GM21528 (cell line): ENCODE data around the gene CNNM2.
"Not testable (repeated sequence)": the region's sequence is repeated elsewhere in the genome, so short reads cannot be mapped to it uniquely, and the experiment has no call there.

Source experiments
- ATAC-seq: cut with Tn5 transposase; IDR thresholded peaks from one replicate; pipeline ENCODE4 v1.9.1; 2021; ENCODE audit warnings: mild to moderate bottlenecking, moderate library complexity; ENCODE audit not compliant: unreplicated experiment, low FRiP score

CNNM2 gene

GRCh38 chr10:102923601-102924000, 5.5 kb downstream of the CNNM2 start:
- ATAC-seq, result no peak

- no peak for ATAC-seq
Measured at GRCh38 chr10:102926842-102927241, 8.7 kb downstream of the CNNM2 start.

GRCh38 chr10:102927311-102928010, 9.4 kb downstream of the CNNM2 start:
- ATAC-seq, result no peak

- not testable (repeated sequence) for ATAC-seq
Measured at GRCh38 chr10:102928442-102928841, 10.3 kb downstream of the CNNM2 start.

GRCh38 chr10:102930720-102931119, 12.6 kb downstream of the CNNM2 start:
- no peak for ATAC-seq

- no peak for ATAC-seq
Measured at GRCh38 chr10:102931643-102932042, 13.5 kb downstream of the CNNM2 start.

GRCh38 chr10:102935505-102935904, 17.4 kb downstream of the CNNM2 start:
- ATAC-seq, result no peak

GRCh38 chr10:102935939-102936605, 18.0 kb downstream of the CNNM2 start:
- ATAC-seq, result no peak

- ATAC-seq, result no peak
Measured at GRCh38 chr10:102941401-102941800, 23.3 kb downstream of the CNNM2 start.

- ATAC-seq, result no peak
Measured at GRCh38 chr10:102945449-102945848, 27.4 kb downstream of the CNNM2 start.

GRCh38 chr10:102945962-102946361, 27.9 kb downstream of the CNNM2 start:
- ATAC-seq, result no peak

GRCh38 chr10:102946992-102947391, 28.9 kb downstream of the CNNM2 start:
- no peak for ATAC-seq

- no peak for ATAC-seq
Measured at GRCh38 chr10:102948176-102948575, 30.1 kb downstream of the CNNM2 start.

GRCh38 chr10:102948786-102949185, 30.7 kb downstream of the CNNM2 start:
- ATAC-seq, result no peak

- ATAC-seq, result no peak
Measured at GRCh38 chr10:102949916-102950315, 31.8 kb downstream of the CNNM2 start.

GRCh38 chr10:102951316-102951715, 33.2 kb downstream of the CNNM2 start:
- ATAC-seq, result no peak

- ATAC-seq, result no peak
Measured at GRCh38 chr10:102959360-102959759, 41.3 kb downstream of the CNNM2 start.

GRCh38 chr10:102960157-102960556, 42.1 kb downstream of the CNNM2 start:
- no peak for ATAC-seq

- ATAC-seq, result no peak
Measured at GRCh38 chr10:102962267-102962666, 44.2 kb downstream of the CNNM2 start.

GRCh38 chr10:102962951-102963755, 45.1 kb downstream of the CNNM2 start:
- no peak for ATAC-seq

GRCh38 chr10:102963756-102964025, 45.6 kb downstream of the CNNM2 start:
- no peak for ATAC-seq

- not testable (repeated sequence) for ATAC-seq
Measured at GRCh38 chr10:102964064-102964463, 46.0 kb downstream of the CNNM2 start.
